Activated CD4-positive, alpha-beta T cell treated with anti-CD3 and anti-CD28 coated beads for 36 hours (primary cell): ENCODE measurements around the gene SERPINE2. TPM values are rescaled to one million over a fixed set of nuclear protein-coding genes. Genes with fewer than 3 reads are reported as not detected.

ENCODE experiments used
- ATAC-seq: fragments of 200-7000 bp; cut with Tn5 transposase; one replicate; pipeline ENCODE4 v1.10.0; 2021; ENCODE audit warnings: mild to moderate bottlenecking, moderate library complexity
- CTCF ChIA-PET: fragments of 350-600 bp; sonication (Branson Sonifier 250); formaldehyde crosslinking; loops from one replicate; lab custom pipeline; 2021; ENCODE audit warnings: antibody characterized with exemption; lab: Charles Lee
- POLR2A ChIA-PET: fragments of 350-600 bp; sonication (Branson Sonifier 250); formaldehyde crosslinking; loops from one replicate; lab custom pipeline; 2021; ENCODE audit warnings: antibody characterized with exemption, inconsistent platforms; lab: Charles Lee
- DNase-seq: peaks from one replicate; pipeline ENCODE4 v3.0.0-alpha.2; 2020
- H3K27ac Mint-ChIP-seq: one replicate; pipeline ENCODE4 v1.8.0; 2021; ENCODE audit warnings: mixed read lengths
- H3K27me3 Mint-ChIP-seq: one replicate; pipeline ENCODE4 v1.8.0; 2021; ENCODE audit warnings: mixed read lengths
- H3K36me3 Mint-ChIP-seq: one replicate; pipeline ENCODE4 v1.8.0; 2021; ENCODE audit warnings: low read depth, mixed read lengths
- H3K4me1 Mint-ChIP-seq: one replicate; pipeline ENCODE4 v1.8.0; 2021; ENCODE audit warnings: mixed read lengths
- H3K4me3 Mint-ChIP-seq: one replicate; pipeline ENCODE4 v1.8.0; 2021; ENCODE audit warnings: mild to moderate bottlenecking, moderate library complexity, mixed read lengths
- H3K9me3 Mint-ChIP-seq: one replicate; pipeline ENCODE4 v1.8.0; 2021; ENCODE audit warnings: low read depth, mixed read lengths
- intact Hi-C, 2 experiments: fragments of 100-400 bp; cut with DNase I in 1 of 2; cut with micrococcal nuclease in 1 of 2; formaldehyde crosslinking; loops; one replicate each; pipeline versions ENCODE4 v1.14.2 to v1.15.1; 2022 to 2024; cut with DNase I, micrococcal nuclease
- total RNA-seq, 2 experiments: library from RNA; stranded (reverse); gene quantifications; one replicate each; pipeline ENCODE4 v1.2.3, GENCODE V29; 2021

The SERPINE2 gene, protein sequence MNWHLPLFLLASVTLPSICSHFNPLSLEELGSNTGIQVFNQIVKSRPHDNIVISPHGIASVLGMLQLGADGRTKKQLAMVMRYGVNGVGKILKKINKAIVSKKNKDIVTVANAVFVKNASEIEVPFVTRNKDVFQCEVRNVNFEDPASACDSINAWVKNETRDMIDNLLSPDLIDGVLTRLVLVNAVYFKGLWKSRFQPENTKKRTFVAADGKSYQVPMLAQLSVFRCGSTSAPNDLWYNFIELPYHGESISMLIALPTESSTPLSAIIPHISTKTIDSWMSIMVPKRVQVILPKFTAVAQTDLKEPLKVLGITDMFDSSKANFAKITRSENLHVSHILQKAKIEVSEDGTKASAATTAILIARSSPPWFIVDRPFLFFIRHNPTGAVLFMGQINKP
- 10 to 100 TPM; 30.9 to 46.6 TPM for total RNA-seq

GRCh38 chr2:224039080-224039769 is at the start of gene SERPINE2:
SERPINE2 (minus strand) TSS chr2:224039286; CDS start chr2:224001900, 37,386 bp downstream.
- intact Hi-C loops: loop anchor here (1.0 to 5.0 kb wide), 3 partner anchors 46 to 245 kb away; partner anchors contain the start of gene MRPL44 (in 1 of the 2)
- POLR2A ChIA-PET: no interaction called here
- H3K4me1 Mint-ChIP-seq: peaks cover 15% of the 10 kb centered on the region
- peak; percentile 73 for ATAC-seq
- DNase-seq: peak; percentile 75
- CTCF ChIA-PET: interaction anchor here (0.7 to 1.4 kb wide), 2 partner anchors 45 to 1440 kb away, joined by 3 to 7 read pairs; no protein-coding TSS in a partner anchor
- H3K9me3 Mint-ChIP-seq: no peaks in the 10 kb centered on the region
- H3K27me3 Mint-ChIP-seq: peaks cover 51% of the 10 kb centered on the region
- H3K4me3 Mint-ChIP-seq: peak within 1 kb of the TSS; percentile 83
- peak within 1 kb of the TSS; percentile 40 for H3K27ac Mint-ChIP-seq
- H3K36me3 Mint-ChIP-seq: peaks cover 4% of the 10 kb centered on the region

- no peak for ATAC-seq
- intact Hi-C loops: no loop called here
- Mint-ChIP-seq H3K27me3 (peaks cover 5% of the 10 kb centered on the region), H3K9me3 (no peaks in the 10 kb centered on the region), H3K4me1 (peaks cover 8% of the 10 kb centered on the region), H3K36me3 (no peaks in the 10 kb centered on the region), H3K4me3 (no peak overlapping the region), H3K27ac (no peak overlapping the region)
- no peak for DNase-seq
- POLR2A ChIA-PET: no interaction called here
- CTCF ChIA-PET: interaction anchor here (1.8 kb wide), 1 partner anchor 92 kb away, joined by 4 read pairs; no protein-coding TSS in a partner anchor
These were observed 47.3 kb upstream of the SERPINE2 start for GRCh38 chr2:224086226-224086914.

DNA sequence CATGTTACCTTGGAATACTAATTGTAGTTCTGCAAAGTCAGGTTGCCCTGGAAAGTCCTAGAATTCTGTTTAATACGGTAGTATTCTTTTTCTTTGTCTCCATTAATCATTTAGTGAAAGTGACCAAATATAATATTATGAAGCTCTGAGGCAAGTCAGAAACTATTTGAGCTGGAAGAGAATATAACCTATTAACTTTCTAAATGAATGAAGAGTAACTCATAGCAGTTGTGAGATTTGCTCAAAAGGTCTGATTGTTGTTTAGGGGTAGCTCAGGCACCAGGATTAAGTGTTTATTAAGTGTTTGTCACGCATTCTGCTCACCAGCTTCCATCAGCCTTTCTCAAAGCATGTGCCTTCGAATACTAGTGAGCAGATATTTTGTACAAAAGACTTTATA is 46.7 kb upstream of the SERPINE2 start:
- Mint-ChIP-seq H3K27ac (no peak overlapping the region), H3K4me3 (no peak overlapping the region), H3K27me3 (peaks cover 5% of the 10 kb centered on the region), H3K4me1 (peaks cover 8% of the 10 kb centered on the region), H3K36me3 (no peaks in the 10 kb centered on the region), H3K9me3 (no peaks in the 10 kb centered on the region)
- ATAC-seq: no peak
- POLR2A ChIA-PET: no interaction called here
- DNase-seq: no peak
- CTCF ChIA-PET: interaction anchor here (1.8 kb wide), 1 partner anchor 91 kb away, joined by 4 read pairs; no protein-coding TSS in a partner anchor
- intact Hi-C loops: no loop called here

DNA sequence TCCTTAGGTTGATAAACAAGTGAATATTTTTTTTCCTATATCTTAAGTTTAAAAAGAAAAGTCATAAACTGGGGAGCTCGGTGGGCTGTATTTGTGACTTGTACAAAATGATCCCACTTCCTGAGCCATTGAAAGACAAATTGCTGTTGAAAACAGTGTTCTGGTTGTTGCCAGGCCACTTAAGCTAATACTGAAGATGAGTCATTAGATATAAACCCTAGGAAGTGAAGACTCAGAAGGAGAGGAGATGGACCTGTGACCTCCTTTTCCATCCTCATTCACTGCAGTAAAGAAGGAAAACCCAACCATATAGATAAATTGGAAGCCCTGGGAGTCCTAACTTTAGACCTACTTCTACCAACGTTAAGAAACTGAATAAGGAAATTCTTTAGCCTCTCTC is 46.2 kb upstream of the SERPINE2 start:
- no peaks in the 10 kb centered on the region for H3K36me3 Mint-ChIP-seq
- no peak overlapping the region for H3K4me3 Mint-ChIP-seq
- H3K9me3 Mint-ChIP-seq: no peaks in the 10 kb centered on the region
- DNase-seq (no peak), ATAC-seq (no peak)
- peaks cover 5% of the 10 kb centered on the region for H3K27me3 Mint-ChIP-seq
- ChIA-PET POLR2A (no interaction called here), CTCF (interaction anchor here (1.8 kb wide), 1 partner anchor 91 kb away, joined by 4 read pairs; no protein-coding TSS in a partner anchor)
- intact Hi-C loops: no loop called here
- H3K4me1 Mint-ChIP-seq: peaks cover 8% of the 10 kb centered on the region
- H3K27ac Mint-ChIP-seq: no peak overlapping the region

GRCh38 chr2:224084266-224084892 is 45.3 kb upstream of the SERPINE2 start:
- ChIA-PET POLR2A (no interaction called here), CTCF (interaction anchor here (0.6 kb wide), 1 partner anchor 259 kb away, joined by 3 read pairs; no protein-coding TSS in a partner anchor)
- no peaks in the 10 kb centered on the region for H3K36me3 Mint-ChIP-seq
- H3K27ac Mint-ChIP-seq: no peak overlapping the region
- H3K27me3 Mint-ChIP-seq: peaks cover 5% of the 10 kb centered on the region
- H3K9me3 Mint-ChIP-seq: no peaks in the 10 kb centered on the region
- DNase-seq (no peak), ATAC-seq (peak; percentile 61)
- H3K4me1 Mint-ChIP-seq: peaks cover 8% of the 10 kb centered on the region
- no peak overlapping the region for H3K4me3 Mint-ChIP-seq
- intact Hi-C loops: no loop called here

- ChIA-PET CTCF (interaction anchor here (0.6 kb wide), 1 partner anchor 260 kb away, joined by 3 read pairs; no protein-coding TSS in a partner anchor), POLR2A (no interaction called here)
- no peak for DNase-seq
- Mint-ChIP-seq H3K9me3 (no peaks in the 10 kb centered on the region), H3K27ac (no peak overlapping the region), H3K4me1 (peaks cover 8% of the 10 kb centered on the region), H3K27me3 (peaks cover 5% of the 10 kb centered on the region), H3K4me3 (no peak overlapping the region), H3K36me3 (no peaks in the 10 kb centered on the region)
- intact Hi-C loops: no loop called here
- ATAC-seq: no peak
These were observed 44.6 kb upstream of the SERPINE2 start for GRCh38 chr2:224083638-224084037.

DNA sequence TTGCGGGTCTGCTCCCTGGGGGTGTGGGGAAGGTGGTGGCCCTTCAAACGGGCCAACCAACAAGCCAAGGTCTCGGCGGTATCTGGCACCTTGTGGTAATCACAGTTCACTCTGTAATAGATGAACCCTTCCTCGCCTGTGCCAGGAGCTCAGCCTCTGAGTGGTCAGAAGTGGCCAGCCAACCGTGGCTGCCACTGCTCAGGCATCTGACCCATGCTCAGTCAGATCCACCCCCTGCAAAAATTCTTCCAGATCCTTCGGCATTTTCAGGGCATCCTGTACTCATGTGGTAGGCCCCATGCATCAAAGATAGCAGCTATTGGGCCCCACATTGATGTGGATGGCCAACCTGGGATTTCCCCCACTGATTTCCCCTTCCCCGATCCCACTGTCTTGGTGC is 39.6 kb upstream of the SERPINE2 start:
- ATAC-seq: no peak
- Mint-ChIP-seq H3K4me3 (no peak overlapping the region), H3K27ac (no peak overlapping the region), H3K9me3 (no peaks in the 10 kb centered on the region), H3K27me3 (peaks cover 5% of the 10 kb centered on the region), H3K36me3 (no peaks in the 10 kb centered on the region), H3K4me1 (no peaks in the 10 kb centered on the region)
- no peak for DNase-seq
- intact Hi-C loops: no loop called here
- ChIA-PET POLR2A (no interaction called here), CTCF (no interaction called here)

DNA sequence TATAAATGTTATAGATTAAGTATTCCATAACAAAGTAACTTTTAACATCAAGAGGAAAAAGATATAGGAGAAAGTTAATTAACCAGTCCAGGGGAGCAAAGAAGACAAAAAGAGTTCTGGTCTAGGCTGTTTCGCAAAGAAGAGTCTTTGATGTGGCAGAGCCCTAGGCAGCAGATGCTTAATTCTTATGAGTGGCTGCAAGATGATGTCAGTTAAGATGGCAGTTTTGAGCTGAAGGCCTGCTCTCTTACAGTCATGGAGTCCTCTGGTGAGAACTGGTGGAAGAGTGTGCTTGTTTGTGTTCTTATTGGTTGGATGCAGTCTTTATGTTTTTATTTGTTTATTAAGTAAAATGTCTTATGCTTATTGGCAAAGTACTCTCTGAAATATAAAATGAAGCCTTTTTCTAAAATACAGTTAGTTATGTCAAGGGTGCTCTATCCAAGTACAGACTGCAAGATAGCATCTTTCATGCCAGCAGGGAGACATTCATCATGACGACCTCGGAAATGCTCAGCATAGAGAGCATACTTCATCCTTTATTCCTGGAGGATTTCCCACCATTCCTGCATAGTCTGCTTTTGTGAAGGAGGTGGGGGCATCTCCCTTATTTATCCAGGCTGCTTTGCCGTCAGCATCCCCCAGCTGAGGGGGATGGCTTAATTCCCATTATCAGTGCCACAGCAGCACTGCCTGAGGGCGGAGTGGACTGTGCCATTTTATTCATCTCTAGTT is 38.9 kb upstream of the SERPINE2 start:
- CTCF ChIA-PET: interaction anchor here (1.0 kb wide), 1 partner anchor 18 kb away, joined by 3 read pairs; no protein-coding TSS in a partner anchor
- Mint-ChIP-seq H3K27ac (no peak overlapping the region), H3K36me3 (no peaks in the 10 kb centered on the region), H3K4me3 (no peak overlapping the region), H3K9me3 (no peaks in the 10 kb centered on the region), H3K27me3 (peaks cover 4% of the 10 kb centered on the region), H3K4me1 (no peaks in the 10 kb centered on the region)
- POLR2A ChIA-PET: no interaction called here
- intact Hi-C loops: no loop called here
- no peak for ATAC-seq
- no peak for DNase-seq

DNA sequence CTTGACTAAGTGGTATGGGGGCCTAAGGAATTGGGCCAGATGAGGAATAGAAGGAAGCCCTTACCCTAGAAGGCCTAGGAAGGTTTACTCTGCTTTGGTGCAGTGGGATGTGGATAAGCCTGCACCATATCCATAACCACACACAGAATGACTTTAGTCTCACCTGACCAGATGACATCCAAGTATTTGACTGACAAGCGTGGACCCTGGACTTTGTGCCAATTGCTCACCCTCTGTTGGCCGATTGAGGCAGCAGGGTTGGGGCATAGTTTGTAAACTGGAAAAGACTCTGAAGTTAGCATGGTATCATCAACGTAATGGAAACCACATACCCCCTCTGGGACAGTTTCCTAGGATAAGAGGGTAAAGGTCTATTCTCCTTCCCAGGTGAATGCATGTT is 36.5 kb upstream of the SERPINE2 start:
- ChIA-PET POLR2A (no interaction called here), CTCF (no interaction called here)
- H3K4me1 Mint-ChIP-seq: no peaks in the 10 kb centered on the region
- H3K27me3 Mint-ChIP-seq: no peaks in the 10 kb centered on the region
- no peak for ATAC-seq
- no peak overlapping the region for H3K4me3 Mint-ChIP-seq
- DNase-seq: no peak
- no peaks in the 10 kb centered on the region for H3K9me3 Mint-ChIP-seq
- intact Hi-C loops: no loop called here
- H3K27ac Mint-ChIP-seq: no peak overlapping the region
- no peaks in the 10 kb centered on the region for H3K36me3 Mint-ChIP-seq

DNA sequence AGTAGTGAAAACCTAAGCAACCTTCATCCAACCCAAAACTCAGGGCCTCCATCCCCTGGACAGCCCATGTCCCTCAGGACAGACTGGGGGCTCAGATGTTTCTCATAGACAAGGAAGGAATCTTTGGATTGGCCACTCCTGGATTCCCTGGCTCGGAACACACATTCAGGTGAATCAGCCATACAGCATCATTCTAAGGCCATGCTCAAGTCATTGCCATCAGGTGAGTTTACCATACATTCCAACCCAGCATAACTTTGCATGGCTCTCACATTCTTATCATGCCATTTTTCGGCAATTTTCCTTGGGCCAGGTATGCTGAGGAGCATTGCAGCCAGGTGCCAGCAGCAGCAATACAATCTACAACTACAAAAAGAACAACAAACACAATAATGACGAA is 34.6 kb upstream of the SERPINE2 start:
- POLR2A ChIA-PET: no interaction called here
- intact Hi-C loops: no loop called here
- DNase-seq (no peak), ATAC-seq (no peak)
- no peaks in the 10 kb centered on the region for H3K36me3 Mint-ChIP-seq
- peaks cover 2% of the 10 kb centered on the region for H3K27me3 Mint-ChIP-seq
- CTCF ChIA-PET: no interaction called here
- no peak overlapping the region for H3K27ac Mint-ChIP-seq
- H3K9me3 Mint-ChIP-seq: no peaks in the 10 kb centered on the region
- H3K4me1 Mint-ChIP-seq: no peaks in the 10 kb centered on the region
- no peak overlapping the region for H3K4me3 Mint-ChIP-seq
